AG09309 (cell line): ENCODE results near the gene GALNT8.
"Not testable (repeated sequence)": the region's sequence is repeated elsewhere in the genome, so short reads cannot be mapped to it uniquely, and the experiment has no call there.

Source experiments
- DNase-seq: peaks from one replicate; pipeline ENCODE4 v3.0.0-alpha.2; 2010; ENCODE audit warnings: low read depth
- H3K4me3 ChIP-seq: 2 replicates; pipeline ENCODE4 v1.5.1; 2011; ENCODE audit warnings: mild to moderate bottlenecking, low read depth, low read length, moderate library complexity; ENCODE audit not compliant: control insufficient read depth
- CTCF ChIP-seq: IDR thresholded peaks from 2 replicates; pipeline ENCODE4 v1.5.1; 2011; ENCODE audit warnings: mild to moderate bottlenecking, low read depth, low read length, inconsistent platforms; ENCODE audit not compliant: insufficient read depth, control insufficient read depth; ENCODE audit errors: missing control alignments

GALNT8 gene

GRCh38 chr12:4742416-4742970, 22.3 kb downstream of the GALNT8 start:
- no peak for TF ChIP-seq CTCF
- DNase-seq: no peak
- H3K4me3 ChIP-seq: no peak overlapping the region

GRCh38 chr12:4743046-4743445, 22.8 kb downstream of the GALNT8 start:
- no peak for TF ChIP-seq CTCF
- H3K4me3 ChIP-seq: no peak overlapping the region
- DNase-seq: no peak

- DNase-seq: no peak
- no peak overlapping the region for H3K4me3 ChIP-seq
- no peak for TF ChIP-seq CTCF
These were observed 24.5 kb downstream of the GALNT8 start for GRCh38 chr12:4744709-4745108.

- H3K4me3 ChIP-seq: no peak overlapping the region
- no peak for DNase-seq
- no peak for TF ChIP-seq CTCF
These were observed 25.0 kb downstream of the GALNT8 start for GRCh38 chr12:4745249-4745648.

GRCh38 chr12:4751654-4752053, 31.5 kb downstream of the GALNT8 start:
- DNase-seq, H3K4me3 ChIP-seq: not testable (repeated sequence)

- DNase-seq: no peak
- H3K4me3 ChIP-seq: no peak overlapping the region
- TF ChIP-seq CTCF: no peak
These were observed 42.6 kb downstream of the GALNT8 start for GRCh38 chr12:4762773-4763172.

- DNase-seq: no peak
- TF ChIP-seq CTCF: no peak
- no peak overlapping the region for H3K4me3 ChIP-seq
These were observed 43.3 kb downstream of the GALNT8 start for GRCh38 chr12:4763549-4763948.

- H3K4me3 ChIP-seq: no peak overlapping the region
- TF ChIP-seq CTCF: no peak
- no peak for DNase-seq
These were observed 46.2 kb downstream of the GALNT8 start for GRCh38 chr12:4766445-4766844.
